Activated naive CD4-positive, alpha-beta T cell treated with anti-CD3 and anti-CD28 coated beads for 36 hours (primary cell): ENCODE results near the gene HNRNPA0. TPM values are rescaled to one million over a fixed set of nuclear protein-coding genes. Genes with fewer than 3 reads are reported as not detected.

Experiments used
- CTCF ChIA-PET: fragments of 350-600 bp; sonication (Branson Sonifier 250); formaldehyde crosslinking; loops from one replicate; lab custom pipeline; 2021; ENCODE audit warnings: antibody characterized with exemption; lab: Charles Lee
- DNase-seq: peaks from one replicate; pipeline ENCODE4 v3.0.0-alpha.2; 2020
- H3K27ac Mint-ChIP-seq: one replicate; pipeline ENCODE4 v1.8.0; 2021; ENCODE audit warnings: mild to moderate bottlenecking, mixed read lengths
- H3K27me3 Mint-ChIP-seq: one replicate; pipeline ENCODE4 v1.8.0; 2021; ENCODE audit warnings: low read depth, mixed read lengths
- H3K36me3 Mint-ChIP-seq: one replicate; pipeline ENCODE4 v1.8.0; 2021; ENCODE audit warnings: low read depth, mixed read lengths
- H3K4me1 Mint-ChIP-seq: one replicate; pipeline ENCODE4 v1.8.0; 2021; ENCODE audit warnings: low read depth, mixed read lengths
- H3K4me3 Mint-ChIP-seq: one replicate; pipeline ENCODE4 v1.8.0; 2021; ENCODE audit warnings: mild to moderate bottlenecking, moderate library complexity, mixed read lengths
- H3K9me3 Mint-ChIP-seq: one replicate; pipeline ENCODE4 v1.8.0; 2021; ENCODE audit warnings: mixed read lengths
- intact Hi-C: fragments of 100-400 bp; cut with micrococcal nuclease; formaldehyde crosslinking; loops from one replicate; pipeline ENCODE4 v1.15.1; 2023
- total RNA-seq, 2 experiments: library from RNA; stranded (reverse); gene quantifications; one replicate each; pipeline ENCODE4 v1.2.3, GENCODE V29; 2021

HNRNPA0 gene
- total RNA-seq, 2 experiments from 2014 or later = 27.2 to 28.6 TPM

DNA sequence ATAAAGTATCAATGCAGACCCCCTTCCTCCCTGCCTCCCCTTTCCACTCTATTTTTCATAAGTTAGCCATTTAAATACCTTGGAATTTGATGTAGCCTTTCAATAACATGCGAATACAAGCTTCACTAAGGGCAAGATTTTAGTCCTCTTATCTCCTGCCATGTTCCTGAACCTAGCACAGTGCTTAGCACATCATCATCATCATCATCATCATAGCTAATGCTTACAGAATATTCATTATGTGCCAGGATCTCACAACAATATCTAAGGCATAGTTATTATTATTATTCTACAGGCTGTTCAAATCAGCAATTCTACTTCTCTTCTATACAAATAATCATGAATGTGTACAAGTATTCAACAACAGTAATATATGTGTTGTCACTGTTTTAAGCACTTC lies 38.7 kb downstream of the HNRNPA0 start:
- CTCF ChIA-PET = interaction anchor here (0.9 to 1.7 kb wide), 2 partner anchors 10 to 86 kb away, joined by 4 read pairs; no protein-coding TSS in a partner anchor
- Mint-ChIP-seq H3K9me3 (peaks cover 8% of the 10 kb centered on the region), H3K27ac (no peak overlapping the region), H3K36me3 (peaks cover 16% of the 10 kb centered on the region), H3K4me1 (peaks cover 2% of the 10 kb centered on the region), H3K27me3 (no peaks in the 10 kb centered on the region), H3K4me3 (no peak overlapping the region)
- DNase-seq = no peak
- intact Hi-C loops = no loop called here

DNA sequence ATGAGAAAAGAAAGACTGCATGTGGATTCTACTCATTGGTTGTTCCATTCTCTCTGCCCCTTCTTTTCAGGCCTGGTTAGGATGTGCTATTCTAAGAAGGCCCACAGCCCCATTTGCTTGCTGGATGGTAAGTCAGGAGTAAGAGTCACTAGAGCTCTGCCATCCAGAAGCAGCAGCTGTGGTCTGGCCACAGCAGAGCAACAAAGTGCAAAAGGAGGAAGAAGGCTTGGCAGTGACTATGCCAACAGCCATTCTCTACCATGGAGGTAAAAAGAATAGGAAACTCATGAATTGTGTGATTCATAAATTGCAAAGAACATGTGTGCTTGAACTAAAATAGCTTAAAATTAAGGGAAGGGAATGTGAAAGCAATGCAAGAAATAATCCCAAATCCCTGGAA lies 39.2 kb downstream of the HNRNPA0 start:
- H3K36me3 Mint-ChIP-seq = peaks cover 16% of the 10 kb centered on the region
- H3K27ac Mint-ChIP-seq = no peak overlapping the region
- no peak for DNase-seq
- peaks cover 8% of the 10 kb centered on the region for H3K9me3 Mint-ChIP-seq
- CTCF ChIA-PET = interaction anchor here (0.9 kb wide), 1 partner anchor 85 kb away, joined by 4 read pairs; no protein-coding TSS in a partner anchor
- H3K27me3 Mint-ChIP-seq = no peaks in the 10 kb centered on the region
- intact Hi-C loops = no loop called here
- no peak overlapping the region for H3K4me3 Mint-ChIP-seq
- H3K4me1 Mint-ChIP-seq = peaks cover 2% of the 10 kb centered on the region

DNA sequence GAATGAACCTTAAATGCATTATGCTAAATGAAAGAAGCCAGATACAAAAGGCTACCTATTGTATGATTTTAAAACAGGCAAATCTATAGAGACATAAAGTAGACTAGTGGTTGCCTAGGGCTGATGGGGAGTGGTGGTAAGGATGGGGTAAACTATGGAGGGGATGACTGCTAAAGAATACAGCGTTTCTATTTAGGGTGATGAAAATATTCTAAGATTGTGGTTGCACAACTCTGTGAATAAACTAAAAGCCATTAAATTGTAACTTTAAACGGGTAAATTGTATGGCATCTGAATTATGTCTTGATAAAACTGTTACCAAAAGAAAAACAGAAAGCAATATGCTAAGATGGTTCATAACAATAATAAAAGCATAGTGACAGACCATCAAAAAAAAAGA lies 39.7 kb downstream of the HNRNPA0 start:
- DNase-seq = no peak
- peaks cover 16% of the 10 kb centered on the region for H3K36me3 Mint-ChIP-seq
- peaks cover 2% of the 10 kb centered on the region for H3K4me1 Mint-ChIP-seq
- no peaks in the 10 kb centered on the region for H3K27me3 Mint-ChIP-seq
- no peak overlapping the region for H3K4me3 Mint-ChIP-seq
- intact Hi-C loops = no loop called here
- no peak overlapping the region for H3K27ac Mint-ChIP-seq
- H3K9me3 Mint-ChIP-seq = peaks cover 8% of the 10 kb centered on the region
- CTCF ChIA-PET = interaction anchor here (1.5 kb wide), 1 partner anchor 54 kb away, joined by 5 read pairs; no protein-coding TSS in a partner anchor

DNA sequence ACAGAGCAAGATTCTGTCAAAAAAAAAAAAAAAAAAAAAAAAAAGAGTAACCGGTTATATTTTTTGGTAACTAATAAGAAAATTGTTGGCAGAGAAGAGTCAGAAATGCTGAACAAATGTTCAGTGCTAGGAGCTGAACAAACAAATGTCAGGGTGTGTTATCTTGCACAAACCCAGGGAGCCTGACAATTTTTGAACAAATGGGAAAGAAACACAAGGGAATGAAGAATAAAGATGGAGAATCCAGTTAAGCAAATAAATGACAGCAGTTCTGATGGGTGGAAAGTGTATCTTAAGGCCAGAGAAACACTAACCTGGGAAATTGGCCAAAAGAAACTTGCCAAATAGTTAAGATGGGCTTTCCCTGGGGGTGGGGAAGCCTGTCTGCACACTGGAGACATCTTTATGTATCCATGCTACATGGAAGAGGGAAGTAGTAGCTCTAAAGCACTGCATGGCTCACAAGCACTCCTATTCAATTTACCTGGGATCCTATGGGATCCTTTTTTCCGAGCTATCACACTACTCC lies 42.0 kb downstream of the HNRNPA0 start:
- H3K27ac Mint-ChIP-seq = no peak overlapping the region
- H3K27me3 Mint-ChIP-seq = no peaks in the 10 kb centered on the region
- H3K9me3 Mint-ChIP-seq = peaks cover 8% of the 10 kb centered on the region
- no peak overlapping the region for H3K4me3 Mint-ChIP-seq
- peaks cover 25% of the 10 kb centered on the region for H3K36me3 Mint-ChIP-seq
- no peak for DNase-seq
- intact Hi-C loops = no loop called here
- CTCF ChIA-PET = interaction anchor here (0.7 to 1.5 kb wide), 5 partner anchors 14 to 83 kb away, joined by 3 to 5 read pairs (median 3); no protein-coding TSS in a partner anchor
- H3K4me1 Mint-ChIP-seq = peaks cover 2% of the 10 kb centered on the region

DNA sequence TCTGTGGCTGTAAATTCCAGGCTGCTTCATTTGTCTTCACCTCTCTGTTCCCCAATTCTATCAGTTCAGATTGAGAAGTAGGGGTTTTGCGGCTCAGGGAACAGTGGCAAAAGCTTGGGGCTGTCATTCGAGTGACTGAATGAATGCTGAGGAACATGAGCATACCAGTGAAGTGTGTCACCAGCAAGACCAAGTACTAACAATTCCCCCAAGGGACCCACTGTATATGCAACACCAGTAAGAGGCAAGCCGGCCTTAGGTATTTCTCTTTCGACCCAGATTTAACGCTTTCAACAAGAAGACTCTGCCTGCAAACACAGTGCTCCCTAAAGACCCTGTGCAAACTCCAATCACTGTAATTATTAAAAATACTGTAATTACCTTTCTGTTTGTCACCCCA lies 44.1 kb downstream of the HNRNPA0 start:
- Mint-ChIP-seq H3K36me3 (peaks cover 24% of the 10 kb centered on the region), H3K9me3 (peaks cover 8% of the 10 kb centered on the region), H3K27ac (no peak overlapping the region), H3K4me1 (peaks cover 2% of the 10 kb centered on the region), H3K4me3 (no peak overlapping the region), H3K27me3 (no peaks in the 10 kb centered on the region)
- no peak for DNase-seq
- intact Hi-C loops = no loop called here
- CTCF ChIA-PET = interaction anchor here (1.0 kb wide), 1 partner anchor 69 kb away, joined by 3 read pairs; no protein-coding TSS in a partner anchor

DNA sequence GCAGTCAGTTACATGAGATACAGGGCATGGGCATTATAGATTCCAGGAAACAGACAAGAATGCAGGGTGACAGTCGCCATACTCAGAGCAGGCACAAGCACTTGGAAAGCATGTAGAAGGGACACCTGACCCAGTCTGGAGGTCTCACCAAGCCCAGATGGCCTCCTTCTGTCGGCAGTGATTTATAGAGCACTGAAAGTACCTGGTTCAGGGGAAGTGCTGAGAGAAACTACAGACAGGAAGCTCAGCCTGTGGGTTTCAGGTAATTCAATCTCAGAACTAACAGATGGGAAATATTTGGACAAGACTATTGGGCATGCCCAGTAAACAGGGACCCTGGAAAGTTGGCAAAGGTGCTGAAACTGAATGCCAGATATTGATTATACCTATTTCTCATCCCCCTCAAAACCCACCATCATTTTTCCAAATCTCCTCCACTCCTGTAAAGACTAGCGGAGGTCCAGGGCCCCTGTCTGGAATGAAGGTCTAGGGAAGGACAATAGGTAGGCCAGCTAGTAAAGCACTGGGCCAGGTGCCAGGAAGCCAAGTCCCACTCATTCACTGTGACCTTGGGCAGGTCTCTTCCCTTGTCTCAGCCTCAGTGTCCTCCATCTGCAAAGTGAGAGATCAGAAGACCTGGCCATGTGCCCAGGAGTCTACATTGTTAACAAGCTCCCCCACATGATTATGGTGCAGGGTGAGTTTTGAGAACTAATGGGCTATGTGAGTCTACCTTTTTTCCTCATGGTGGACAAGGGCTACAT lies 45.2 kb downstream of the HNRNPA0 start:
- H3K4me1 Mint-ChIP-seq = peaks cover 2% of the 10 kb centered on the region
- CTCF ChIA-PET = interaction anchor here (1.0 to 1.6 kb wide), 3 partner anchors 10 to 43 kb away, joined by 3 to 5 read pairs (median 3); no protein-coding TSS in a partner anchor
- peaks cover 5% of the 10 kb centered on the region for H3K9me3 Mint-ChIP-seq
- no peak overlapping the region for H3K27ac Mint-ChIP-seq
- intact Hi-C loops = no loop called here
- H3K4me3 Mint-ChIP-seq = no peak overlapping the region
- no peaks in the 10 kb centered on the region for H3K27me3 Mint-ChIP-seq
- H3K36me3 Mint-ChIP-seq = peaks cover 19% of the 10 kb centered on the region
- no peak for DNase-seq

DNA sequence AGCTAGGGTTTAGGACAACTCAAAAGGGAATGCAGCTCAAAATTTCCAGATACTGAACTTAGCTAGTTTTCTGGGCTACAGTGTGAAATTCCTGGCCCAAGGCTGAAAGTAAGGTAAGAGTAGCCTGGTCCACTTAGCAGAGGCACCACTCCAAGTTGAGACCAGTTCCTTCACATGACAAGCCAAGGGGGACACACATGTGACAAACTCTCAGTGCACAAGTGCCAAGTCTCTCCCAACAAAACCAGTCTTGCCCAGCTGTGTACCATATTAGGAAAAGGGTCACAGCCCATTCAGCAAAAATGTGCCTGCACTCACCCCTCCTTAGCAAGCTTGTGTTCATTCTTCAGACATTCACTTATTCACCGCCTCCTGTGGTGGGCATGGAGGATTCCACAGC lies 46.1 kb downstream of the HNRNPA0 start:
- Mint-ChIP-seq H3K4me1 (peaks cover 2% of the 10 kb centered on the region), H3K9me3 (peaks cover 3% of the 10 kb centered on the region), H3K4me3 (no peak overlapping the region), H3K27me3 (no peaks in the 10 kb centered on the region), H3K36me3 (peaks cover 14% of the 10 kb centered on the region), H3K27ac (no peak overlapping the region)
- intact Hi-C loops = no loop called here
- CTCF ChIA-PET = interaction anchor here (0.8 to 1.6 kb wide), 4 partner anchors 11 to 44 kb away, joined by 3 to 5 read pairs (median 3); no protein-coding TSS in a partner anchor
- DNase-seq = no peak

DNA sequence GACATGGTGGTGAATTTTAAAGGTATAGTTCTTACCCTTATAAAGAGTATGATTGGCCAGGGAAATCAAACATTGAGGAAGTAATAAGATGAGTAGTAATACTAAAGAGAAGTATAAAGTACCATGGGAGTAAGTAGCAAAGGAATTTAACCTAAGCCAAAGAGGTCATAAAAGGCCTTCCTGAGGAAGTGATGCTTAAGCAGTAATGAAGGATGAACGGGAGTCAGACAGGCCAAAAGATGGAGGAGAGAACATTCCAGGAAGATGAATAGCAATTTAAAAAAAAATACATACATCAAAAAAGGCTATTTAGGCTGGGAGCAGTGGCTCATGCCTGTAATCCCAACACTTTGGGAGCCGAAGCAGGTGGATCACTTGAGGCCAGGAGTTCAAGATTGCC lies 47.3 kb downstream of the HNRNPA0 start:
- H3K4me1 Mint-ChIP-seq = peaks cover 2% of the 10 kb centered on the region
- H3K27me3 Mint-ChIP-seq = no peaks in the 10 kb centered on the region
- H3K36me3 Mint-ChIP-seq = peaks cover 14% of the 10 kb centered on the region
- CTCF ChIA-PET = interaction anchor here (0.7 kb wide), 1 partner anchor 107 kb away, joined by 3 read pairs; no protein-coding TSS in a partner anchor
- intact Hi-C loops = no loop called here
- H3K27ac Mint-ChIP-seq = no peak overlapping the region
- no peaks in the 10 kb centered on the region for H3K9me3 Mint-ChIP-seq
- no peak overlapping the region for H3K4me3 Mint-ChIP-seq
- no peak for DNase-seq

DNA sequence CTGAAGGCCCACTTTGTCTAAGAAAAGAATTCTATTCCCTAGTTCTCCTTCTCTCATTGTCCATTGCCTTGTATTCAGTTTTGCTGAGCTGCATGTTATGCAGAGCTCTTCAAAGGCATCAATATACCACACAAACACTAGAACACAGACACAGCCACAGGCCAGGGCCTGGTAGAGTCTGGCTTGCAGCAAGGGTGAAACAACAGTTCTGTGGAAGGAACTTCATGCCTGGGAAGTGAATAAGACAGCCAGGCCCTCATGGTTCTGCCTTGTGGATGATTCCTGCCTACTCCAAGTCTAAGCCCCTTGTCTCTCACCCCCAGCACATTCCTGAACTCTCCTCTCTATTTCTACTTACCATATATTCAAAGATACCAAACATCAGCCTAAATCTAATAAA lies 49.1 kb downstream of the HNRNPA0 start:
- H3K27me3 Mint-ChIP-seq = no peaks in the 10 kb centered on the region
- intact Hi-C loops = no loop called here
- H3K9me3 Mint-ChIP-seq = no peaks in the 10 kb centered on the region
- H3K36me3 Mint-ChIP-seq = peaks cover 13% of the 10 kb centered on the region
- no peak overlapping the region for H3K4me3 Mint-ChIP-seq
- H3K27ac Mint-ChIP-seq = no peak overlapping the region
- H3K4me1 Mint-ChIP-seq = peaks cover 2% of the 10 kb centered on the region
- DNase-seq = no peak
- CTCF ChIA-PET = no interaction called here

DNA sequence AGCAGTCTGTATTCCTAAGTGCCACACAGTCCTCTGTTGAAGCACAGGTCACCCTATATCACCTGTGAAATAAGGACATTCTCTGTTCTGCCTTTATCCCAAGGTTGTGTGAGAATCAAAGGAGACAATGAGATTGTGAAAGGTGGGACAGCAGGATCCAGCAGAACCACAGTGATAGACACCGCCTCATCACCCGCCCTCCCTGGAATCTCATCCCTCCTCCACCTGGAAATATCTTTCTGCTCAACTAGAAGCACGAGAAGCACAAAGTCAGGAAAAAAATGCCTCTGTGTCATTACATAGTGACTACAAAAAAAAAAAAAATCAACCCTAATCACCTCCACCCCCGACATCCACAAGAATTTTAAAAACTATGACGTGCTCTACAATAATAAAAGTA lies 50.6 kb downstream of the HNRNPA0 start:
- peaks cover under 1% of the 10 kb centered on the region for H3K4me1 Mint-ChIP-seq
- H3K36me3 Mint-ChIP-seq = peaks cover 14% of the 10 kb centered on the region
- CTCF ChIA-PET = no interaction called here
- DNase-seq = no peak
- intact Hi-C loops = no loop called here
- no peaks in the 10 kb centered on the region for H3K27me3 Mint-ChIP-seq
- no peaks in the 10 kb centered on the region for H3K9me3 Mint-ChIP-seq
- no peak overlapping the region for H3K27ac Mint-ChIP-seq
- H3K4me3 Mint-ChIP-seq = no peak overlapping the region

DNA sequence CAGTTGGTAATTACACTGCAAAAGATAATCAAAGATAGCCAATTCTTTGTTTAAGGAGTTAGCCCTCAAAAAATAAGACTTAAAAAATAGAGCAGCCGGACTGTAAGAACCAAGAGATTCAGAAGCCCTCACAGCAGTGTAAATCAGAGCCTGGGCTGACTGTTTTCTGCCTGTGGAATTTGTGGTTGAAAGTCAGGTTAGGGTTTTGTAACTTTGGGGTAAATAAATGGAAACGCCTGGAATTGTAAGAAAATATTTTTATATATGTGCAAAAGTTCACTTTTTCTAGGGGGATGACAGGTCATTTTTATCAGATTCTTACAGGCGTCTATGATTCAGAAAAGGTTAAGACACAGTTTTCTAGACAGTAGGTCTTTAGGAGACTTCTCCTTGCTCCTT lies 53.9 kb downstream of the HNRNPA0 start:
- no peak overlapping the region for H3K4me3 Mint-ChIP-seq
- DNase-seq = no peak
- intact Hi-C loops = no loop called here
- no peaks in the 10 kb centered on the region for H3K27me3 Mint-ChIP-seq
- H3K27ac Mint-ChIP-seq = no peak overlapping the region
- peaks cover 3% of the 10 kb centered on the region for H3K36me3 Mint-ChIP-seq
- H3K4me1 Mint-ChIP-seq = peaks cover 29% of the 10 kb centered on the region
- no peaks in the 10 kb centered on the region for H3K9me3 Mint-ChIP-seq
- CTCF ChIA-PET = interaction anchor here (3.3 kb wide), 1 partner anchor 40 kb away, joined by 16 read pairs; no protein-coding TSS in a partner anchor

DNA sequence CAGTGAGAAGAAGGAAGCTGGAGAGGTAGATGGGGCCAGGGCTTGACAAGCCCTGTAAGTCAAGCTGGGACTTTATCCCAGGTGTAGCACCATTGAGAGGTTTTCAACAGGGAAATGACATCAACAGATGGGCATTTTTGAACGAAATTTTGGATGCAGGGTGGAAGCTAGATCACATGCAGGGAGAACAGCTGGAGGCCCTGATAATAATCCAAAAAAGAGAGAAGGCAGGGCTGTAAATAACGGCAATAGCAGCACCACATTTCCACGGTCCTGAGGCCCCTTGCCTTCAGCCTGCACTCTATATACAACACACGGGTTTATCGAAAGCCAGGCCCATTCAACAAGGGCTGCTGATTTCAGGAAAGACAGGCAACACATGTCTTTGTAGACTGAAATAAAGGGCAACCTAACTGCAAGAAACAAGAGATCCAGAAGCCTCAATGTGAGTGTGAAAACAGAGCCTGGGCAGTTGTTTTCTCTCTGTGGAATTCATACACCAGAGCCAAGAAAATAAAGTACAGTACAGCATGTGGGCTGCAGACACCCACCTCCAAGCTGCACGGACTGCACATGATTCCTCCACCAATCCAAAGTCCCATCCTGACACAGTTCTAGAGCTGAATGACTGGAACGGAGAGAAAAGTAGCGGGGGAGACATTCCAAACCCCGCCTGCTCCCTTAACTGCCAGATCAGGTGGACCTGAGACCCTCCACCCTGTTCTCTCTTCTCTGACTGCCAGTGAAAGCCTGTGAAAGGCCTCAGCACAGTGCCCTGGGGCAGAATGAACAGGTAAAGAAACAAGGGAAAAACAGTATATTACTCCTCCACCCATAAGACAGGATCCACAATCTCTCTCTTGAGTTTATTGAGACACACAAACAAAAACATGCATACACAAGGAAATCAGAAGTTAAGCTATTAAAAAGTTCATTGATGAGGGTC lies 54.6 kb downstream of the HNRNPA0 start:
- H3K4me1 Mint-ChIP-seq = peaks cover 36% of the 10 kb centered on the region
- CTCF ChIA-PET = interaction anchor here (0.5 to 3.8 kb wide), 6 partner anchors 18 to 56 kb away, joined by 3 to 28 read pairs (median 4); no protein-coding TSS in a partner anchor
- H3K9me3 Mint-ChIP-seq = no peaks in the 10 kb centered on the region

More for the DNA sequence above, 54.6 kb downstream of the HNRNPA0 start:
- Mint-ChIP-seq H3K4me3 (no peak overlapping the region), H3K27ac (no peak overlapping the region), H3K36me3 (peaks cover 3% of the 10 kb centered on the region), H3K27me3 (no peaks in the 10 kb centered on the region)
- no peak for DNase-seq
- intact Hi-C loops = no loop called here
